GM18868 (cell line): ENCODE measurements around the gene SLC25A47.

Source experiments
- ATAC-seq: cut with Tn5 transposase; IDR thresholded peaks from one replicate; pipeline ENCODE4 v1.9.1; 2021; ENCODE audit warnings: mild to moderate bottlenecking, moderate library complexity; ENCODE audit not compliant: unreplicated experiment

Gene SLC25A47

DNA sequence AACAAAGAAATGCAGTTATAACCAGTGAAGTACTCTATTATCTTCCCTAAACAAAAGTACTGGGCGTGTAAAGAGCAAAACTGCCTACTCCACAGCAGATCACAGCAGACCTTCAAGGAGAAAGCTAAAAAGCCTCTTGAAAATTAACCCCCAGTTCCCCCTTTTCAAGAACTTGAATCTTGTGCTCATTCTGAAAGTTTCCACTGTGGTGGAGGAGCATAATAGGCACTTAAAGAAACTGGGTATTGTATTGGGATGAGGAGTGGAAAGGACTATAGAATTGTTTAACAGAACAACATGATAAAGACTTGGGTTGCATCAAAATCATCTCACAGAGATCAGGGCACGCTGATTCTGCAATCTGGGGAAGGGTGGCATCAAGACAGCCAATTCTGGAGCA, 51.1 kb downstream of the SLC25A47 start:
- no peak for ATAC-seq

GRCh38 chr14:100374876-100375265, 51.7 kb downstream of the SLC25A47 start:
- no peak for ATAC-seq

DNA sequence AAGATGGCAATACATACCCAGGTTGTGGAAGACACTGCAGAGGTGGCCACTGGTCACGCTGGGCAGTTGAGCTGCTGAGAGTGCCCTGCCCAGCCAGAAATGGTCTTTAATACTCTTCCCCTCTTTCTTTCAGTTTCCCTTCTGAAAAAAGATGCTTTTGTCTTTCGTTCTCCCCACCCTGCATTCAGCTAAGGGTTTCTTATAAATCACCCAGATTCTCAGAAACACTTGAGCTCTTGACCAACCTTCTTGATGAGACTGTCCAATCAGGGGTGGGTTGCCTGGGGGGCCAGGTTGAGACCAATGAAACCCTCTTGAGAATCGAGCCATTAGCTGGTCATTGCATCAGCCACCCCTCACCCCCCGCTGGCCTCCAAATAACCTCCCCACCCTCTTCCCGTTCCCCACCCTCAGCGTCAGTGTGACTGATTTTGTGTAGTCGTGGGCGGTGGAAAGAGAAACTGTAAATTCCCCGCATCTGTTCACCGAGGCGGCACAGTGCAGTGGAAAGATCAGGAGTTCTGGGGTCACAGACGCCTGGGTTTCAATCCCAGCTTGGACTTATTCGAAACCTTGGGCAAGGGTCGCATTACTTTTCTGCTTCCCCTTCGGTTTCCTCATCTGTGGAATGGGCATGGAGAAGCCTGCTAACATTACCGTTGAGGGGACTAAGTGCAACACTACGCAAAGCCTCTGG, 52.3 kb downstream of the SLC25A47 start:
- ATAC-seq, result peak; percentile 44

DNA sequence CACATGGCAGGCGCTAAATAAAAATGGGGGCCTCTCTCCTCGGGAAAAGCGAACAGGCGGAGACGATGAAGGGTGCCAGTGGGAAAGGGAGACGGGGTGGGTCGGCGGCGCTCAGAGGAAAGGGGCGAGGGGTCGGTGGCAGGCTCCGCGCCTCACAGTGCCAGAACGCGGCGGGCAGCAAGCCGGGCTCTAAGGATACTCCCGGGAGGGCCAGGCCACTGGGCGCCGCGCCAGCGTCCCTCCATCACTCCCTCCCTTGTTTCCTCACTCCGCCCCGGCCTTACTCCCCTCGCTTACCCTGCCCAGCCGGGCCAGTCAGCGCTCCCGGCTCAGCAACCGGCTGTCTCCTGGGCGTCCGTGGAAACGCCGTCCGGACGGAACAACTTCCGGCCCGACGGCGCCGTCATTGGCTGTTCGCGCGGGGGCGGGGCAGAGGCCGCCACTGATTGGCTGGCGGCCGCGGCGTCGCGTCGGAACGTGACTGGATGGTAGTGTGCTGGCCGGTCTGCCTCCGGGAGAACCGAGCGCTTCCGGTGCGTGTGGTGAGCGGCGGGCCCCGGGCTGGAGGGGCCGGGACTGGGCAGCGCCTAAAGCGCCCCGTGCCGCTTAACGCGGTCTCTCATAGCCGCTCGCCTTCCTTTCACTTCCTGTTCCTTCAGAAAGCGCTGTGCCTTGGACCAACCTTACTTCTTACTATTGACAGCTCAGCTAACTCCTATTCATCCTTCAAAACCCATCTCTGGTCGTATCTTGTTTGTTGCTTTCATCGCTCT, 53.0 kb downstream of the SLC25A47 start, which contains the start of gene WDR25:
Gene WDR25 (plus strand): TSS at position 523 of the 773 bp plus-strand sequence.
- ATAC-seq, result peak; percentile 77

DNA sequence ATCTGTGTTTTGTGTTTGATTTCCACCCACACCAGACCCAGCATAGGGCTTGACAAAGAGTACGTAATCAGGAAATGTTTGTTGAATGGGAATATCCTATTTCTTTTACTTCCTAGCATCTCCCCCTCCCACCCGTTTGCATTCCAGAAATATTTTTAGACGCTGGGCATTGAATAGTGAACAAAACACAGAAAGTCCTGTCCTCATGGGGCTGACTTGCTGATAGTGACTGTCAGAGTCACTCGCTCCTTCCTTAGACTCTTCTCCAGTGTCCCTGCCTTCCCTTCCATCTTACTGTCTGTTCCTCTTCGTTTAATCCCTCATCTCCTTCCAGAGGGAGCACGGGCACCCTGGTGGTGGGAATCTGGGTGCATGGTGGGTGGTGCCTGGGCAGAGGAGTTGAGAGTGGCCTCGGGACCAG, 53.6 kb downstream of the SLC25A47 start:
- ATAC-seq, result no peak
